ENCODE measurements around the gene PSME4. TPM values are rescaled to one million over a fixed set of nuclear protein-coding genes. Genes with fewer than 3 reads are reported as not detected.

The PSME4 gene
- total RNA-seq, 6 experiments from 2014 or later = 28.1 to 36.7 (median 29.5) TPM

GRCh38 chr2:53865962-53866361 is 104.8 kb downstream of the PSME4 start:
- Histone ChIP-seq H3K27ac (peak overlapping the region in 1 of 3 donors; percentile 8), H3K9me3 (no peaks in the 10 kb centered on the region), H3K36me3 (peaks cover 0 to 28% (median 7%) of the 10 kb centered on the region in 4 donors), H3K27me3 (no peaks in the 10 kb centered on the region), H3K4me3 (no peak overlapping the region), H3K4me1 (peaks cover 0 to 29% (median 0%) of the 10 kb centered on the region in 4 donors)
- TF ChIP-seq POLR2A (IDR thresholded peaks at IDR 0.05) = no peak
- no peak for TF ChIP-seq CTCF (IDR thresholded peaks at IDR 0.05)
- ATAC-seq (no peak), DNase-seq (no peak)
- WGBS (ENCODE audit: insufficient coverage, low coverage, low lambda C conversion rate, missing lambda C conversion rate) = 90% methylated on average over 5 of the region's 5 CpGs
- intact Hi-C loops (cut with DNase I) = no loop called here

GRCh38 chr2:53865264-53865663 is 105.5 kb downstream of the PSME4 start:
- WGBS (ENCODE audit: insufficient coverage, low coverage, low lambda C conversion rate, missing lambda C conversion rate) = 83% methylated on average over 2 of the region's 2 CpGs
- no peaks in the 10 kb centered on the region for H3K27me3 ChIP-seq
- no peaks in the 10 kb centered on the region for H3K9me3 ChIP-seq
- no peak for DNase-seq
- peaks cover 0 to 29% (median 0%) of the 10 kb centered on the region in 4 donors for H3K4me1 ChIP-seq
- intact Hi-C loops (cut with DNase I) = no loop called here
- H3K27ac ChIP-seq = peak overlapping the region in 1 of 3 donors; percentile 24
- no peak for TF ChIP-seq POLR2A (IDR thresholded peaks at IDR 0.05)
- TF ChIP-seq CTCF (IDR thresholded peaks at IDR 0.05) = no peak
- peak in 1 of 4 donors; percentile 34 for ATAC-seq
- no peak overlapping the region for H3K4me3 ChIP-seq
- H3K36me3 ChIP-seq = peaks cover 0 to 22% (median 7%) of the 10 kb centered on the region in 4 donors

GRCh38 chr2:53863538-53864227 is 107.1 kb downstream of the PSME4 start:
- Histone ChIP-seq H3K4me1 (peaks cover 0 to 35% (median 0%) of the 10 kb centered on the region in 4 donors), H3K36me3 (peaks cover 0 to 22% (median 7%) of the 10 kb centered on the region in 4 donors), H3K27ac (peak overlapping the region in 1 of 3 donors; percentile 37), H3K9me3 (no peaks in the 10 kb centered on the region), H3K4me3 (no peak overlapping the region), H3K27me3 (no peaks in the 10 kb centered on the region)
- WGBS (ENCODE audit: insufficient coverage, low coverage, low lambda C conversion rate, missing lambda C conversion rate) = 72% methylated on average over 4 of the region's 6 CpGs
- intact Hi-C loops (cut with DNase I) = no loop called here
- TF ChIP-seq CTCF (IDR thresholded peaks at IDR 0.05) (no peak), POLR2A (IDR thresholded peaks at IDR 0.05) (no peak)
- peak in 3 of 4 donors; percentile 36 to 54 (median 46) for ATAC-seq
- DNase-seq = no peak

GRCh38 chr2:53861824-53862223 is 109.0 kb downstream of the PSME4 start:
- Histone ChIP-seq H3K36me3 (peaks cover 0 to 17% (median 6%) of the 10 kb centered on the region in 4 donors), H3K27ac (no peak overlapping the region), H3K4me1 (peaks cover 0 to 28% (median 0%) of the 10 kb centered on the region in 4 donors), H3K27me3 (no peaks in the 10 kb centered on the region), H3K4me3 (no peak overlapping the region), H3K9me3 (no peaks in the 10 kb centered on the region)
- no peak for DNase-seq
- 93% methylated on average over 5 of the region's 5 CpGs for WGBS (ENCODE audit: insufficient coverage, low coverage, low lambda C conversion rate, missing lambda C conversion rate)
- TF ChIP-seq POLR2A (IDR thresholded peaks at IDR 0.05) = no peak
- TF ChIP-seq CTCF (IDR thresholded peaks at IDR 0.05) = no peak
- no peak for ATAC-seq
- intact Hi-C loops (cut with DNase I) = no loop called here

Measured in right lobe of liver (tissue), 6 donors.